IMR-90 (cell line): ENCODE data around the gene DPYD. TPM values are rescaled to one million over a fixed set of nuclear protein-coding genes. Genes with fewer than 3 reads are reported as not detected.

Experiments
- ATAC-seq: fragments of 200-7000 bp; cut with Tn5 transposase; 2 replicates; pipeline ENCODE4 v1.9.1; 2020; ENCODE audit warnings: low read depth, mild to moderate bottlenecking, moderate library complexity
- BruUV-seq: library from RNA; stranded (reverse); fragments of 400-500 nt; replicated peaks from 2 replicates; lab custom pipeline; 2021; lab: Mats Ljungman, UMichigan
- CTCF ChIA-PET: fragments of 300-600 bp; formaldehyde crosslinking; extraction: SDS; loops from one replicate; lab custom pipeline; 2021; ENCODE audit warnings: antibody characterized with exemption; lab: Yijun Ruan, JAX
- POLR2A ChIA-PET: fragments of 300-600 bp; sonication (Branson Sonifier 250); formaldehyde crosslinking; loops from one replicate; lab custom pipeline; 2022; ENCODE audit warnings: antibody characterized with exemption; ENCODE audit not compliant: unreplicated experiment; lab: Charles Lee
- DNase-seq: peaks from one replicate; pipeline ENCODE4 v3.0.0; 2013
- H2AFZ ChIP-seq: replicated peaks from 2 replicates; pipeline ENCODE3; 2013; ENCODE audit warnings: low read length, mild to moderate bottlenecking; ENCODE audit not compliant: poor library complexity
- H2AK5ac ChIP-seq: 2 replicates; pipeline ENCODE4 v1.6.1; 2013; ENCODE audit warnings: low read depth, low read length, inconsistent platforms
- H2AK9ac ChIP-seq: replicated peaks from 2 replicates; pipeline ENCODE3; 2013; ENCODE audit warnings: mild to moderate bottlenecking, low read depth, low read length, moderate library complexity; ENCODE audit not compliant: poor library complexity
- H2BK120ac ChIP-seq: 2 replicates; pipeline ENCODE4 v1.6.1; 2013; ENCODE audit warnings: low read depth, low read length, inconsistent platforms
- H2BK15ac ChIP-seq: 3 replicates; pipeline ENCODE4 v1.6.1; 2013; ENCODE audit warnings: low read depth, low read length, inconsistent platforms
- H2BK20ac ChIP-seq: 2 replicates; pipeline ENCODE4 v1.6.1; 2013; ENCODE audit warnings: low read depth, mild to moderate bottlenecking, inconsistent platforms, low read length, moderate library complexity
- H2BK5ac ChIP-seq: 2 replicates; pipeline ENCODE4 v1.6.1; 2013; ENCODE audit warnings: mild to moderate bottlenecking, low read depth, low read length, inconsistent platforms; ENCODE audit not compliant: poor library complexity, severe bottlenecking
- H3K14ac ChIP-seq: replicated peaks from 2 replicates; pipeline ENCODE4 v1.6.1; 2013; ENCODE audit warnings: low read depth, low read length, inconsistent platforms
- H3K18ac ChIP-seq: 2 replicates; pipeline ENCODE4 v1.6.1; 2013; ENCODE audit warnings: low read depth, low read length, control low read depth
- H3K23ac ChIP-seq: 2 replicates; pipeline ENCODE4 v1.6.1; 2013; ENCODE audit warnings: low read depth, low read length, inconsistent platforms
- H3K27ac ChIP-seq: 2 replicates; pipeline ENCODE4 v1.5.1; 2013; ENCODE audit warnings: mild to moderate bottlenecking, control low read depth, low read length; ENCODE audit not compliant: insufficient read depth
- H3K27me3 ChIP-seq: 2 replicates; pipeline ENCODE4 v1.6.1; 2013; ENCODE audit warnings: low read length; ENCODE audit not compliant: control insufficient read depth, insufficient read depth
- H3K36me3 ChIP-seq: 2 replicates; pipeline ENCODE4 v1.6.1; 2013; ENCODE audit warnings: low read length, mixed read lengths; ENCODE audit not compliant: control insufficient read depth, insufficient read depth
- H3K4ac ChIP-seq: 2 replicates; pipeline ENCODE4 v1.6.1; 2013; ENCODE audit warnings: low read depth, low read length, inconsistent platforms
- H3K4me1 ChIP-seq: 2 replicates; pipeline ENCODE4 v1.6.1; 2013; ENCODE audit warnings: low read length, mixed read lengths; ENCODE audit not compliant: control insufficient read depth, insufficient read depth
- H3K4me2 ChIP-seq: 2 replicates; pipeline ENCODE4 v1.6.1; 2013; ENCODE audit warnings: low read depth, mild to moderate bottlenecking, control low read depth, low read length, moderate library complexity
- H3K4me3 ChIP-seq: 2 replicates; pipeline ENCODE4 v1.5.1; 2013; ENCODE audit warnings: low read depth, mild to moderate bottlenecking, control low read depth, low read length, moderate library complexity; ENCODE audit not compliant: insufficient read depth
- H3K56ac ChIP-seq: 2 replicates; pipeline ENCODE4 v1.6.1; 2013; ENCODE audit warnings: low read length, inconsistent platforms; ENCODE audit not compliant: insufficient read depth; ENCODE audit errors: extremely low read depth
- H3K79me1 ChIP-seq, 2 experiments: 2 replicates each; pipeline ENCODE4 v1.6.1; 2013; ENCODE audit warnings: low read length in 2 of 2, inconsistent platforms in 1 of 2, low read depth in 1 of 2
- H3K9ac ChIP-seq: 2 replicates; pipeline ENCODE4 v1.6.1; 2013; ENCODE audit warnings: low read depth, low read length, control low read depth
- H3K9me1 ChIP-seq: 2 replicates; pipeline ENCODE4 v1.6.1; 2013; ENCODE audit warnings: low read length, inconsistent platforms; ENCODE audit not compliant: insufficient read depth
- H3K9me3 ChIP-seq: 2 replicates; pipeline ENCODE4 v1.6.1; 2013; ENCODE audit warnings: low read length; ENCODE audit not compliant: control insufficient read depth, insufficient read depth
- H4K20me1 ChIP-seq: 2 replicates; pipeline ENCODE4 v1.6.1; 2013; ENCODE audit warnings: low read length, inconsistent platforms; ENCODE audit not compliant: insufficient read depth
- H4K5ac ChIP-seq: 2 replicates; pipeline ENCODE4 v1.6.1; 2013; ENCODE audit warnings: mild to moderate bottlenecking, low read depth, low read length, control low read depth
- H4K8ac ChIP-seq, 2 experiments: 2 replicates each; pipeline ENCODE4 v1.6.1; 2013; ENCODE audit warnings: low read depth in 2 of 2, low read length in 2 of 2, control low read depth in 1 of 2, inconsistent platforms in 1 of 2
- H4K91ac ChIP-seq: 2 replicates; pipeline ENCODE4 v1.6.1; 2013; ENCODE audit warnings: low read depth, low read length, inconsistent platforms; ENCODE audit not compliant: insufficient read depth
- CHD1 ChIP-seq: IDR thresholded peaks from 2 replicates; pipeline ENCODE4 v1.6.1; 2012; ENCODE audit warnings: low read depth, low read length, improper control_type of control experiment
- FOS ChIP-seq: fragments of 150-350 bp; IDR thresholded peaks from 2 replicates; pipeline ENCODE4 v1.6.1; 2016; ENCODE audit warnings: low read depth, low read length
- MAFK ChIP-seq: IDR thresholded peaks from 2 replicates; pipeline ENCODE4 v1.6.1; 2012; ENCODE audit warnings: low read depth, low read length, improper control_type of control experiment
- MAZ ChIP-seq: IDR thresholded peaks from 2 replicates; pipeline ENCODE4 v1.6.1; 2012; ENCODE audit warnings: low read depth, mild to moderate bottlenecking, low read length, improper control_type of control experiment, moderate library complexity, borderline replicate concordance
- POLR2A ChIP-seq: IDR thresholded peaks from 2 replicates; pipeline ENCODE4 v1.6.1; 2012; ENCODE audit warnings: mild to moderate bottlenecking, low read depth, low read length
- RCOR1 ChIP-seq: IDR thresholded peaks from 2 replicates; pipeline ENCODE4 v1.6.1; 2012; ENCODE audit warnings: mild to moderate bottlenecking, low read length, improper control_type of control experiment; ENCODE audit not compliant: insufficient replicate concordance
- RFX5 ChIP-seq: IDR thresholded peaks from 2 replicates; pipeline ENCODE4 v1.8.0; 2012; ENCODE audit warnings: low read depth, mild to moderate bottlenecking, low read length, moderate library complexity
- SMC3 ChIP-seq: fragments of 150-350 bp; IDR thresholded peaks from 2 replicates; pipeline ENCODE4 v1.6.1; 2016; ENCODE audit warnings: low read depth, mild to moderate bottlenecking, antibody characterized with exemption, low read length, moderate library complexity
- WGBS, 2 experiments: methylation state at CpG; one replicate each; pipeline versions ENCODE4 v1.1.5 to v1.1.7; 2013; ENCODE audit warnings: missing lambda C conversion rate in 2 of 2; ENCODE audit not compliant: insufficient read length in 1 of 2; ENCODE audit errors: extremely low coverage in 2 of 2; 5-methylcytosine and 5-hydroxymethylcytosine counted together
- dilution Hi-C: fragments of 300-500 bp; cut with HindIII; formaldehyde crosslinking; loops from one replicate; pipeline ENCODE4 v1.14.3; 2018; ENCODE audit warnings: low sequenced_read_pairs; ENCODE audit not compliant: unreplicated experiment
- in situ Hi-C: fragments of 300-500 bp; cut with MboI; formaldehyde crosslinking; loops from 3 replicates; pipeline ENCODE4 v1.14.3; 2019; ENCODE audit warnings: low sequenced_read_pairs, inconsistent platforms, mixed read lengths
- intact Hi-C: fragments of 100-400 bp; cut with micrococcal nuclease; formaldehyde crosslinking; loops from 2 replicates; pipeline ENCODE4 v1.10.0; 2022
- polyA plus RNA-seq, 3 experiments: library from polyadenylated mRNA; depleted of rRNA; stranded (reverse); fragments of >200 nt; gene quantifications; 2 replicates each; pipeline ENCODE4 v1.2.3, GENCODE V29; 2012; ENCODE audit warnings: low replicate concordance in 1 of 3
- total RNA-seq: library from RNA; depleted of rRNA; stranded (reverse); fragments of >200 nt; gene quantifications from 2 replicates; pipeline ENCODE4 v1.2.3, GENCODE V29; 2012
- TF ChIP-seq, protein P1 (sequence below): conservative IDR thresholded peaks from 2 replicates; pipeline ENCODE4 v1.5.1; 2012; ENCODE audit warnings: mild to moderate bottlenecking, low read depth, low read length, improper control_type of control experiment
- TF ChIP-seq, protein P2 (sequence below): fragments of 150-350 bp; IDR thresholded peaks from 2 replicates; pipeline ENCODE4 v1.6.1; 2016; ENCODE audit warnings: low read depth, mild to moderate bottlenecking, low read length, moderate library complexity, borderline replicate concordance

The DPYD gene
- total and polyA plus RNA-seq, 2 of the 4 experiments (the other 2 are of a cell fraction) = 9.3 to 47.3 TPM

DNA sequence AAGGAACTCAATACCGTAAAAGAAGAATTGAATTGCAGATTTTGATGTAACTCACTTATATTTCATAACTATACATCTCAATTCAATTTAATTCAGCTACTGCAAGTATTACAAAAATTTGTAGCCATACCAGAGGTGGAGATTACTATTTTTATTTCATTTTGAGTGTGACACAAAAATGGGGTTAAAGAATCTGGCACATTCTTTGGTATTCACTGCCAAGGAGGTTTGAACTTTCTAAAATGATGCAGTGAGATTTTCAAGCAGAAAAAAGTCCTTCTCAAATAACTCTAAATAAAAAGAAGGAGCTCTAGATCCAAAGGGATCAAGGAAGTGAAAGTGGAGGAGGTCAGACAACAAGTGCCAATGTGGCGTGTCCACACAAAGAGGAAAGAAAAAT is 569.0 kb downstream of the DPYD start:
- no peak overlapping the region for H3K4me3 ChIP-seq
- no peak overlapping the region for H3K4me2 ChIP-seq
- no TSS peak for BruUV-seq
- H3K23ac ChIP-seq = peak overlapping the region; percentile 77; the same call in 1 of the 2 replicates
- no peak overlapping the region; the same call in 1 of the 2 replicates for H3K14ac ChIP-seq
- in situ Hi-C loops (no loop called here), dilution Hi-C loops (no loop called here), intact Hi-C loops (loop anchor here (2.0 kb wide), 1 partner anchor 17 kb away; no protein-coding TSS in a partner anchor)
- no peak overlapping the region for H3K9ac ChIP-seq
- POLR2A ChIA-PET = no interaction called here
- no peak overlapping the region; the same call in 1 of the 2 replicates for H3K4ac ChIP-seq
- no peak overlapping the region; the same call in 1 of the 2 replicates for H2BK20ac ChIP-seq
- H3K56ac ChIP-seq = no peak overlapping the region
- no peak overlapping the region for H2AFZ ChIP-seq
- no peak overlapping the region for H2AK9ac ChIP-seq
- DNase-seq (no peak), ATAC-seq (no peak)
- peak overlapping the region; percentile 65; the same call in 1 of the 3 replicates for H2BK15ac ChIP-seq
- H4K8ac ChIP-seq = peak overlapping the region in 1 of 2 experiments; percentile 57; a peak in 2 of 4 replicates
- no peaks in the 10 kb centered on the region for H4K20me1 ChIP-seq
- peak overlapping the region; percentile 19; the same call in 1 of the 2 replicates for H4K91ac ChIP-seq
- CTCF ChIA-PET = no interaction called here
- no peaks in the 10 kb centered on the region for H3K9me3 ChIP-seq
- H3K4me1 ChIP-seq = peaks cover 1% of the 10 kb centered on the region; the same call in 1 of the 2 replicates
- H2BK120ac ChIP-seq = 0 out of 2 replicates have a peak overlapping the region, but pooled peaks have one; percentile 46
- H3K9me1 ChIP-seq = no peaks in the 10 kb centered on the region
- no peak overlapping the region; the same call in 1 of the 2 replicates for H3K18ac ChIP-seq
- no CpG with 5 or more reads among the region's 2 CpGs for WGBS, 2 experiments
- no peak overlapping the region for H2BK5ac ChIP-seq
- no peak overlapping the region for H3K27ac ChIP-seq
- H3K27me3 ChIP-seq = no peaks in the 10 kb centered on the region
- no peaks in the 10 kb centered on the region for H3K79me1 ChIP-seq
- H2AK5ac ChIP-seq = peak overlapping the region; percentile 88
- peak overlapping the region; percentile 73; the same call in 1 of the 2 replicates for H4K5ac ChIP-seq
- H3K36me3 ChIP-seq = no peaks in the 10 kb centered on the region
- TF ChIP-seq FOS (no peak), POLR2A (no peak), CHD1 (no peak), SMC3 (no peak), RFX5 (no peak), MAZ (no peak), RCOR1 (no peak), MAFK (no peak)
- TF ChIP-seq, protein P1, sequence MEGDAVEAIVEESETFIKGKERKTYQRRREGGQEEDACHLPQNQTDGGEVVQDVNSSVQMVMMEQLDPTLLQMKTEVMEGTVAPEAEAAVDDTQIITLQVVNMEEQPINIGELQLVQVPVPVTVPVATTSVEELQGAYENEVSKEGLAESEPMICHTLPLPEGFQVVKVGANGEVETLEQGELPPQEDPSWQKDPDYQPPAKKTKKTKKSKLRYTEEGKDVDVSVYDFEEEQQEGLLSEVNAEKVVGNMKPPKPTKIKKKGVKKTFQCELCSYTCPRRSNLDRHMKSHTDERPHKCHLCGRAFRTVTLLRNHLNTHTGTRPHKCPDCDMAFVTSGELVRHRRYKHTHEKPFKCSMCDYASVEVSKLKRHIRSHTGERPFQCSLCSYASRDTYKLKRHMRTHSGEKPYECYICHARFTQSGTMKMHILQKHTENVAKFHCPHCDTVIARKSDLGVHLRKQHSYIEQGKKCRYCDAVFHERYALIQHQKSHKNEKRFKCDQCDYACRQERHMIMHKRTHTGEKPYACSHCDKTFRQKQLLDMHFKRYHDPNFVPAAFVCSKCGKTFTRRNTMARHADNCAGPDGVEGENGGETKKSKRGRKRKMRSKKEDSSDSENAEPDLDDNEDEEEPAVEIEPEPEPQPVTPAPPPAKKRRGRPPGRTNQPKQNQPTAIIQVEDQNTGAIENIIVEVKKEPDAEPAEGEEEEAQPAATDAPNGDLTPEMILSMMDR = no peak
- TF ChIP-seq, protein P2, sequence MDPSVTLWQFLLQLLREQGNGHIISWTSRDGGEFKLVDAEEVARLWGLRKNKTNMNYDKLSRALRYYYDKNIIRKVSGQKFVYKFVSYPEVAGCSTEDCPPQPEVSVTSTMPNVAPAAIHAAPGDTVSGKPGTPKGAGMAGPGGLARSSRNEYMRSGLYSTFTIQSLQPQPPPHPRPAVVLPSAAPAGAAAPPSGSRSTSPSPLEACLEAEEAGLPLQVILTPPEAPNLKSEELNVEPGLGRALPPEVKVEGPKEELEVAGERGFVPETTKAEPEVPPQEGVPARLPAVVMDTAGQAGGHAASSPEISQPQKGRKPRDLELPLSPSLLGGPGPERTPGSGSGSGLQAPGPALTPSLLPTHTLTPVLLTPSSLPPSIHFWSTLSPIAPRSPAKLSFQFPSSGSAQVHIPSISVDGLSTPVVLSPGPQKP = no peak
